Measurements from ENCODE around the gene DR1. TPM values are rescaled to one million over a fixed set of nuclear protein-coding genes. Genes with fewer than 3 reads are reported as not detected.

The DR1 gene
- total and polyA plus RNA-seq, 2 of the 8 experiments (the other 6 are each of a cell fraction or from before 2014, with no cell fraction given), result 13.1 to 62.3 TPM

- TF ChIP-seq SIN3A (conservative IDR thresholded peaks at IDR 0.05 in 1 of 2, IDR thresholded peaks at IDR 0.05 in 1 of 2; ENCODE audit: low read depth in 1 of 2, low read length in 2 of 2) (no peak), SIX5 (IDR thresholded peaks at IDR 0.05; ENCODE audit: low read depth, low read length) (no peak), SAP30 (IDR thresholded peaks at IDR 0.05; ENCODE audit: insufficient read depth, insufficient replicate concordance, low read length) (no peak)
Measured at GRCh38 chr1:93374334-93375106, 28.8 kb downstream of the DR1 start (continued).
